ENCODE results near the gene KLHL20.
"Not testable (repeated sequence)": the region's sequence is repeated elsewhere in the genome, so short reads cannot be mapped to it uniquely, and the experiment has no call there.

The KLHL20 gene

GRCh38 chr1:173714759-173715537 is at the start of gene KLHL20:
Gene KLHL20, plus strand, starts transcription at chr1:173714981. Its CDS starts 1,063 bp downstream, at chr1:173716044.
- DNase-seq (ENCODE audit: low read depth in 2 of 3, low spot score in 2 of 3) = peak; percentile 45 to 69 (median 69)

- DNase-seq (ENCODE audit: low read depth in 2 of 3, low spot score in 2 of 3) = no peak
These were observed 48.1 kb upstream of the KLHL20 start for GRCh38 chr1:173666646-173667045.

- DNase-seq (ENCODE audit: low read depth in 2 of 3, low spot score in 2 of 3) = peak in 2 of 3 experiments; percentile 8 to 11
These were observed 45.3 kb upstream of the KLHL20 start, which contains the start of gene ANKRD45 for GRCh38 chr1:173669491-173669941. Gene ANKRD45, minus strand, starts transcription at chr1:173669851. Its CDS starts 10,433 bp downstream, at chr1:173659418.

- DNase-seq (ENCODE audit: low read depth in 2 of 3, low spot score in 2 of 3) = not testable (repeated sequence)
These were observed 40.3 kb upstream of the KLHL20 start for GRCh38 chr1:173674496-173674895.

GRCh38 chr1:173680152-173680551 is 34.6 kb upstream of the KLHL20 start:
- DNase-seq (ENCODE audit: low read depth in 2 of 3, low spot score in 2 of 3) = not testable (repeated sequence)

GRCh38 chr1:173682184-173682583 is 32.6 kb upstream of the KLHL20 start:
- no peak for DNase-seq (ENCODE audit: low read depth in 2 of 3, low spot score in 2 of 3)

GRCh38 chr1:173683838-173684237 is 30.9 kb upstream of the KLHL20 start:
- DNase-seq (ENCODE audit: low read depth in 2 of 3, low spot score in 2 of 3) = not testable (repeated sequence)

- not testable (repeated sequence) for DNase-seq (ENCODE audit: low read depth in 2 of 3, low spot score in 2 of 3)
These were observed 29.7 kb upstream of the KLHL20 start for GRCh38 chr1:173685121-173685520.

- no peak for DNase-seq (ENCODE audit: low read depth in 2 of 3, low spot score in 2 of 3)
These were observed 26.5 kb upstream of the KLHL20 start for GRCh38 chr1:173688300-173688699.

- no peak for DNase-seq (ENCODE audit: low read depth in 2 of 3, low spot score in 2 of 3)
These were observed 21.5 kb upstream of the KLHL20 start for GRCh38 chr1:173693238-173693637.

GRCh38 chr1:173701299-173701698 is 13.5 kb upstream of the KLHL20 start:
- DNase-seq (ENCODE audit: low read depth in 2 of 3, low spot score in 2 of 3) = not testable (repeated sequence)

GRCh38 chr1:173702736-173703135 is 12.0 kb upstream of the KLHL20 start:
- no peak for DNase-seq (ENCODE audit: low read depth in 2 of 3, low spot score in 2 of 3)

- DNase-seq (ENCODE audit: low read depth in 2 of 3, low spot score in 2 of 3) = no peak
These were observed 9.7 kb upstream of the KLHL20 start for GRCh38 chr1:173705117-173705516.

GRCh38 chr1:173708787-173709186 is 6.0 kb upstream of the KLHL20 start:
- DNase-seq (ENCODE audit: low read depth in 2 of 3, low spot score in 2 of 3) = no peak

GRCh38 chr1:173714441-173714758 is 381 bp upstream of the KLHL20 start:
- DNase-seq (ENCODE audit: low read depth in 2 of 3, low spot score in 2 of 3) = no peak

- DNase-seq (ENCODE audit: low read depth in 2 of 3, low spot score in 2 of 3) = no peak
These were observed 710 bp downstream of the KLHL20 start for GRCh38 chr1:173715538-173715844.

- no peak for DNase-seq (ENCODE audit: low read depth in 2 of 3, low spot score in 2 of 3)
These were observed 2.5 kb downstream of the KLHL20 start for GRCh38 chr1:173717238-173717637.

- DNase-seq (ENCODE audit: low read depth in 2 of 3, low spot score in 2 of 3) = not testable (repeated sequence)
These were observed 16.6 kb downstream of the KLHL20 start for GRCh38 chr1:173731331-173731730.

- no peak for DNase-seq (ENCODE audit: low read depth in 2 of 3, low spot score in 2 of 3)
These were observed 19.1 kb downstream of the KLHL20 start for GRCh38 chr1:173733912-173734311.

- DNase-seq (ENCODE audit: low read depth in 2 of 3, low spot score in 2 of 3) = not testable (repeated sequence)
These were observed 21.3 kb downstream of the KLHL20 start for GRCh38 chr1:173736104-173736503.

- no peak for DNase-seq (ENCODE audit: low read depth in 2 of 3, low spot score in 2 of 3)
These were observed 27.6 kb downstream of the KLHL20 start for GRCh38 chr1:173742203-173742886.

GRCh38 chr1:173744651-173745050 is 29.9 kb downstream of the KLHL20 start:
- DNase-seq (ENCODE audit: low read depth in 2 of 3, low spot score in 2 of 3) = no peak

Data from activated CD8-positive, alpha-beta memory T cell treated with anti-CD3 and anti-CD28 coated beads for 48 hours (primary cell).